HG02943 (cell line): Measurements from ENCODE around the gene BCCIP.

Experiments used
- ATAC-seq: cut with Tn5 transposase; IDR thresholded peaks from one replicate; pipeline ENCODE4 v1.9.1; 2021; ENCODE audit warnings: mild to moderate bottlenecking, low read depth, moderate library complexity; ENCODE audit not compliant: unreplicated experiment

Gene BCCIP

GRCh38 chr10:125882596-125882995 is 59.2 kb downstream of the BCCIP start:
- ATAC-seq: no peak

GRCh38 chr10:125883211-125883610 is 59.9 kb downstream of the BCCIP start:
- ATAC-seq: no peak
